AG09309 (cell line): ENCODE results near the gene GRIK4.
A peak's percentile ranks its signal among the peaks of the same experiment; 100 is the strongest.

Experiments
- DNase-seq: peaks from one replicate; pipeline ENCODE4 v3.0.0-alpha.2; 2010; ENCODE audit warnings: low read depth
- H3K4me3 ChIP-seq: 2 replicates; pipeline ENCODE4 v1.5.1; 2011; ENCODE audit warnings: mild to moderate bottlenecking, low read depth, low read length, moderate library complexity; ENCODE audit not compliant: control insufficient read depth
- TF ChIP-seq, protein P1 (sequence below): IDR thresholded peaks from 2 replicates; pipeline ENCODE4 v1.5.1; 2011; ENCODE audit warnings: mild to moderate bottlenecking, low read depth, low read length, inconsistent platforms; ENCODE audit not compliant: insufficient read depth, control insufficient read depth; ENCODE audit errors: missing control alignments

The GRIK4 gene

GRCh38 chr11:120797143-120797542 lies 285.6 kb downstream of the GRIK4 start:
- TF ChIP-seq, protein P1, sequence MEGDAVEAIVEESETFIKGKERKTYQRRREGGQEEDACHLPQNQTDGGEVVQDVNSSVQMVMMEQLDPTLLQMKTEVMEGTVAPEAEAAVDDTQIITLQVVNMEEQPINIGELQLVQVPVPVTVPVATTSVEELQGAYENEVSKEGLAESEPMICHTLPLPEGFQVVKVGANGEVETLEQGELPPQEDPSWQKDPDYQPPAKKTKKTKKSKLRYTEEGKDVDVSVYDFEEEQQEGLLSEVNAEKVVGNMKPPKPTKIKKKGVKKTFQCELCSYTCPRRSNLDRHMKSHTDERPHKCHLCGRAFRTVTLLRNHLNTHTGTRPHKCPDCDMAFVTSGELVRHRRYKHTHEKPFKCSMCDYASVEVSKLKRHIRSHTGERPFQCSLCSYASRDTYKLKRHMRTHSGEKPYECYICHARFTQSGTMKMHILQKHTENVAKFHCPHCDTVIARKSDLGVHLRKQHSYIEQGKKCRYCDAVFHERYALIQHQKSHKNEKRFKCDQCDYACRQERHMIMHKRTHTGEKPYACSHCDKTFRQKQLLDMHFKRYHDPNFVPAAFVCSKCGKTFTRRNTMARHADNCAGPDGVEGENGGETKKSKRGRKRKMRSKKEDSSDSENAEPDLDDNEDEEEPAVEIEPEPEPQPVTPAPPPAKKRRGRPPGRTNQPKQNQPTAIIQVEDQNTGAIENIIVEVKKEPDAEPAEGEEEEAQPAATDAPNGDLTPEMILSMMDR = no peak
- H3K4me3 ChIP-seq = no peak overlapping the region
- no peak for DNase-seq

GRCh38 chr11:120798854-120799253 lies 287.3 kb downstream of the GRIK4 start:
- TF ChIP-seq, protein P1 = no peak
- H3K4me3 ChIP-seq = no peak overlapping the region
- no peak for DNase-seq

- no peak overlapping the region for H3K4me3 ChIP-seq
- DNase-seq = no peak
- TF ChIP-seq, protein P1 = no peak
These were observed 288.7 kb downstream of the GRIK4 start for GRCh38 chr11:120800206-120800605.

GRCh38 chr11:120801801-120802689 lies 290.5 kb downstream of the GRIK4 start:
- DNase-seq = peak; percentile 4
- TF ChIP-seq, protein P1 = peak; percentile 87
- no peak overlapping the region for H3K4me3 ChIP-seq

DNA sequence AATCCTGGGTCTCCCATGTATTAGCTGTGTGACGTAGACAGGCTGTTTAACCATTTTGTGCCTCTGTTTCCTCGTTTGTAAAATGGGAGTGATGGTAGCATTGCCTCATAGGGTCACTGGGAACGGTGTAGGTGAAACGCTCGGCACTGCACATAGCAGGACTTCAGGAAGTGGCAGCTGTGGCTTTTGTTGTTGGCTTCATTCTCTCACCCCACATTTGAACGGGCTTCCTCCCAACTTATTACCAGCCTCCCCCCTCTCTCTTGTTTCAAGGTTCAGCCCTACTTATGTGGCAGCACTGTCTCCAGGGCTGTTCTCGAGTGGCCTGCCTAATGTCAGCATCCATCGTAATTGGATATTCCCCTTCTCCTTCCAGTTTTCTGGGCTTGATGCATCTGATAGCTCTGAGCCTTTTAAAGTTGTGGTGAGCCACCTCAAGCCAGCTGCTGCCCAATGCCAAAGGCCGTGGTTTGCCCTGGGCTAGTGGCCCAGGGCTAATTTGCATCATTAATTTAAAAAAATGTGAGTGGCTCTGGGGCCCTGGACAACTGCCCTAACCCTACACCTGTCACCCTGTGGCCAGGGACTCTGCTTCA lies 294.5 kb downstream of the GRIK4 start:
- DNase-seq = no peak
- H3K4me3 ChIP-seq = no peak overlapping the region
- TF ChIP-seq, protein P1 = no peak

DNA sequence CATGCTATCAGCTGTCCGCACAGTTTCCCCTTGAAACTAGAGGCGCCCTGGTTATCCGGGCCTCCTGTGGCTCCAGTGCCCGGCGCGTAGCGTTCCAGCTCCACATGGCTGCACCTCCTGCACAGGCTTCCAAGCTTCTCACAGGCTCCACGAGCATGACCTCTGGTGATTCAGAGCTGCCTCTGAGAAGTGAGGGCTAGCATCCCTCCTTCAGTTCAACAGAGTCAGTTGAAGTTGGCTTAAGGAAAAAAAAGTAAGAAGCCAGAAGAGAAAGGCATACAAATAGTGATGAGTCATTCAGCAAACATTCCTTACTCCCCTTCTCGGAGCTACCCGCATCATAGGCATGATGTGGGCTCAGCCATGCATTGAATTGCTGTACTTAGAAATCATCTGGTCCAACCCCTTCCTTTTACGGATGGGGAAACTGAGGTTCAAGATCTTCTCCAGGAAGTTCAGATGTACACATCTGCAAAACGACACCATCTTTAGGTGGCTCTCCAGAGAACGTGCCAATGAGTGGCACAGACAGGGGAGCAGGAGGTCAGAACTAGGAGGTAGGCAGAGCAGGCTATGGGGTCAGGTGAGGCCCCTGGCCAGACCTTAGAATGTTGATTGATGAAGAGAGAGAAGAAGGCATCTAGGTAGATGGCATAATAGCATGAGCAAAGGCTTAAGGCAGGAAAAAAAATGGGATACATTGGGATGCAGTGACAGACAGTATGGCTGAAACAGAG lies 296.0 kb downstream of the GRIK4 start:
- no peak overlapping the region for H3K4me3 ChIP-seq
- TF ChIP-seq, protein P1 = no peak
- DNase-seq = peak; percentile 66
